ENCODE data around the gene ACTBL2. TPM values are rescaled to one million over a fixed set of nuclear protein-coding genes. Genes with fewer than 3 reads are reported as not detected.

The ACTBL2 gene
- total RNA-seq, 2 donors from 2014 or later: not detected

- H3K27ac ChIP-seq: no peak overlapping the region
- DNase-seq (ENCODE audit: low spot score): no peak
- H3K4me3 ChIP-seq: no peak overlapping the region
- H3K36me3 ChIP-seq: no peaks in the 10 kb centered on the region
- no peak for TF ChIP-seq POLR2A (IDR thresholded peaks at IDR 0.05)
- TF ChIP-seq CTCF (IDR thresholded peaks at IDR 0.05): no peak
- TF ChIP-seq POLR2AphosphoS5 (IDR thresholded peaks at IDR 0.05): no peak
- no peaks in the 10 kb centered on the region for H3K9me3 ChIP-seq
- H3K4me1 ChIP-seq (replicated peaks): no peaks in the 10 kb centered on the region
- no peaks in the 10 kb centered on the region for H3K27me3 ChIP-seq (replicated peaks; ENCODE audit: insufficient read depth)
- intact Hi-C loops (cut with DNase I): loop anchor here (5.0 kb wide), 1 partner anchor 48 kb away; no protein-coding TSS in a partner anchor
Measured at GRCh38 chr5:57454896-57455295, 27.7 kb downstream of the ACTBL2 start.

- Histone ChIP-seq H3K9me3 (no peaks in the 10 kb centered on the region), H3K27ac (peak overlapping the region; percentile 29 to 61), H3K4me1 (replicated peaks) (no peaks in the 10 kb centered on the region), H3K4me3 (no peak overlapping the region), H3K27me3 (replicated peaks; ENCODE audit: insufficient read depth) (no peaks in the 10 kb centered on the region), H3K36me3 (no peaks in the 10 kb centered on the region)
- intact Hi-C loops (cut with DNase I): loop anchor here (5.0 kb wide), 1 partner anchor 46 kb away; no protein-coding TSS in a partner anchor
- 98% methylated on average over 4 of the region's 4 CpGs for WGBS
- DNase-seq (ENCODE audit: low spot score): no peak
- TF ChIP-seq POLR2AphosphoS5 (IDR thresholded peaks at IDR 0.05) (no peak), CTCF (IDR thresholded peaks at IDR 0.05) (no peak), POLR2A (IDR thresholded peaks at IDR 0.05) (no peak)
Measured at GRCh38 chr5:57453728-57454127, 28.9 kb downstream of the ACTBL2 start.

GRCh38 chr5:57452885-57453284, 29.7 kb downstream of the ACTBL2 start:
- Histone ChIP-seq H3K36me3 (no peaks in the 10 kb centered on the region), H3K4me1 (replicated peaks) (no peaks in the 10 kb centered on the region), H3K9me3 (no peaks in the 10 kb centered on the region), H3K27me3 (replicated peaks; ENCODE audit: insufficient read depth) (no peaks in the 10 kb centered on the region), H3K27ac (peak overlapping the region; percentile 29 to 61), H3K4me3 (no peak overlapping the region)
- intact Hi-C loops (cut with DNase I): loop anchor here (5.0 kb wide), 1 partner anchor 46 kb away; no protein-coding TSS in a partner anchor
- TF ChIP-seq POLR2A (IDR thresholded peaks at IDR 0.05) (no peak), CTCF (IDR thresholded peaks at IDR 0.05) (no peak), POLR2AphosphoS5 (IDR thresholded peaks at IDR 0.05) (no peak)
- DNase-seq (ENCODE audit: low spot score): no peak

- TF ChIP-seq CTCF (IDR thresholded peaks at IDR 0.05) (no peak), POLR2AphosphoS5 (IDR thresholded peaks at IDR 0.05) (no peak), POLR2A (IDR thresholded peaks at IDR 0.05) (no peak)
- H3K36me3 ChIP-seq: no peaks in the 10 kb centered on the region
- no peaks in the 10 kb centered on the region for H3K9me3 ChIP-seq
- WGBS: 36% methylated on average over 4 of the region's 4 CpGs
- H3K27me3 ChIP-seq (replicated peaks; ENCODE audit: insufficient read depth): no peaks in the 10 kb centered on the region
- no peak overlapping the region for H3K4me3 ChIP-seq
- intact Hi-C loops (cut with DNase I): loop anchor here (5.0 kb wide), 1 partner anchor 44 kb away; no protein-coding TSS in a partner anchor
- H3K27ac ChIP-seq: peak overlapping the region; percentile 29 to 31
- DNase-seq (ENCODE audit: low spot score): no peak
- H3K4me1 ChIP-seq (replicated peaks): no peaks in the 10 kb centered on the region
Measured at GRCh38 chr5:57450991-57451876, 31.4 kb downstream of the ACTBL2 start.

GRCh38 chr5:57448751-57449150, 33.9 kb downstream of the ACTBL2 start:
- DNase-seq (ENCODE audit: low spot score): no peak
- WGBS: 80% methylated on average over 1 of the region's 1 CpG
- intact Hi-C loops (cut with DNase I): no loop called here
- no peak for TF ChIP-seq POLR2AphosphoS5 (IDR thresholded peaks at IDR 0.05)
- TF ChIP-seq POLR2A (IDR thresholded peaks at IDR 0.05): no peak
- TF ChIP-seq CTCF (IDR thresholded peaks at IDR 0.05): no peak
- H3K27me3 ChIP-seq (replicated peaks; ENCODE audit: insufficient read depth): no peaks in the 10 kb centered on the region
- no peaks in the 10 kb centered on the region for H3K9me3 ChIP-seq
- H3K27ac ChIP-seq: no peak overlapping the region
- no peaks in the 10 kb centered on the region for H3K4me1 ChIP-seq (replicated peaks)
- no peaks in the 10 kb centered on the region for H3K36me3 ChIP-seq
- H3K4me3 ChIP-seq: no peak overlapping the region

All from prostate gland (tissue), 2 donors.